Choroid plexus epithelial cell (primary cell): Measurements from ENCODE around the gene ZNF845.
"Not testable (repeated sequence)": the region's sequence is repeated elsewhere in the genome, so short reads cannot be mapped to it uniquely, and the experiment has no call there.

Experiments used
- DNase-seq: peaks from one replicate; pipeline ENCODE4 v3.0.0-alpha.2; 2010; ENCODE audit warnings: low read depth
- H3K4me3 ChIP-seq: 2 replicates; pipeline ENCODE4 v1.5.1; 2011; ENCODE audit warnings: low read depth, mild to moderate bottlenecking, control low read depth, low read length, moderate library complexity
- TF ChIP-seq, protein P1 (sequence below): conservative IDR thresholded peaks from 2 replicates; pipeline ENCODE4 v1.5.1; 2011; ENCODE audit warnings: low read depth, mild to moderate bottlenecking, control low read depth, inconsistent platforms, low read length, moderate library complexity

The ZNF845 gene

DNA sequence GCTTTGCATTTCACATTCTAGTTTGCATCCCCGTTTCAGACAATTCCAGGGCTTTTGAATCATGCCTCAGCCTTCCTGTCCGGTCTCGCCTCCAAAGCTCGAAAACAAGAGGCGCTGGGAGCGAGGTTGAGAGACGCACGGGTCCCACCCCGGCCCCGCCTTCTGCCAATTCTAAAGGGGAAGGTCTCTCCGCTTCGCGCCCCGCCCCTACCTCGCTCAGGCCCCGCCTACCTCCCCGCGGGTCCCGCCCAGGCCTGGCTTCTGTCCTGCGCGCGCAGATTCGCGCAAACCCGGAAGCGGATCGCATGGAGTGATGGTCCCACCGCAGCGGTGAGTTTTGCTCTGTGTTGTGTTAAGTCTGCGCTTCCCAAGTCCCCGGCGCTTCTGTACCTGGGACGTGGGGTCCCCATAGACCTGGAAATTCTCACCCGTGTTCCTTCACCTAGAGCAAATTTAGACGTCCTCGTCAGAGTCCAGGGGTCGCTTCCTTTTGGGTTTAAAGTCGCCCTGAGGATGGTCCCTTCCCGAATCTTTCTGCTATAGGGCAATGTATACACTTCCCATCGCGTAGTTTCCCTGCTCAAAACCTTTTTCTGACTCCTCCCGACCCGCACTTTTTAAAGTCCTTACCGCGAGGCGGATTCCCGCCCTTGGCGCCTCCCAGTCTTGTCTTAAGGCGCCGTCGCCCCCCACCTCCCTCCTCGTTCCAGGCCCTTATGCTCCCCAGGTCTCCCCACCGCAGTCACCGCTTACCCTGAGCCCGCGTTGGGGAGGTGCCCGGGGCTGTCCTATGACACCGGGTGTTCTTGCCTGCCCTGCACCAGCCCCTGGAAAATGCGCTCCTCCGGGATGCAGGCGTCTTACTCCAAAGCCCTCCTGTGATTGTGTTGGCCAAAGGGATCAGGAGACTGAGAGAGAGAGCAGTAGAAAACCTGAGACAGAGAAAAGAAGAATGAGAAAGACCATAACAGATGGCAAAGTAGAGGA lies at the start of gene ZNF845:
TSS of gene ZNF845 (plus strand) at position 287 of the 987 bp plus-strand sequence. CDS start 7,559 bp downstream, outside the sequence.
- TF ChIP-seq, protein P1, sequence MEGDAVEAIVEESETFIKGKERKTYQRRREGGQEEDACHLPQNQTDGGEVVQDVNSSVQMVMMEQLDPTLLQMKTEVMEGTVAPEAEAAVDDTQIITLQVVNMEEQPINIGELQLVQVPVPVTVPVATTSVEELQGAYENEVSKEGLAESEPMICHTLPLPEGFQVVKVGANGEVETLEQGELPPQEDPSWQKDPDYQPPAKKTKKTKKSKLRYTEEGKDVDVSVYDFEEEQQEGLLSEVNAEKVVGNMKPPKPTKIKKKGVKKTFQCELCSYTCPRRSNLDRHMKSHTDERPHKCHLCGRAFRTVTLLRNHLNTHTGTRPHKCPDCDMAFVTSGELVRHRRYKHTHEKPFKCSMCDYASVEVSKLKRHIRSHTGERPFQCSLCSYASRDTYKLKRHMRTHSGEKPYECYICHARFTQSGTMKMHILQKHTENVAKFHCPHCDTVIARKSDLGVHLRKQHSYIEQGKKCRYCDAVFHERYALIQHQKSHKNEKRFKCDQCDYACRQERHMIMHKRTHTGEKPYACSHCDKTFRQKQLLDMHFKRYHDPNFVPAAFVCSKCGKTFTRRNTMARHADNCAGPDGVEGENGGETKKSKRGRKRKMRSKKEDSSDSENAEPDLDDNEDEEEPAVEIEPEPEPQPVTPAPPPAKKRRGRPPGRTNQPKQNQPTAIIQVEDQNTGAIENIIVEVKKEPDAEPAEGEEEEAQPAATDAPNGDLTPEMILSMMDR: no peak

DNA sequence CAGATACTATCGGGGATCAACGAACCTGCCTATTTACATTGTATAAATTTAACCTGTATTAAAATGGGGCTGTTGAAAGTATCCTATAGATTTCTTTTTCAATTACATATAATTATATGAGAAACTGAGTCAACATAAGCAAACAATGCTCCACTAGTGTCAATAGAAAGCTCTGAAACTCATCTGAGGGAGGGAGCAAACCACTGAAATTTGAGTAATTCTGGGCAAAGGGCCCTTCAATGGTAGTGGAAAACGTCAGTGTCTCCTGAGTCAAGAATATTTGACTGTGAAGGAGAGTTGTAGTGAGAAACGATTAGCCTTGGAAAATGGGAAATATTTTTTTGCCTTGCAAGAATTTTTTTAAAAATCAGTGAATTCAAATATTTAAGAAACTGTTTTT lies 48.5 kb upstream of the ZNF845 start:
- no peak for DNase-seq
- TF ChIP-seq, protein P1: no peak
- no peak overlapping the region for H3K4me3 ChIP-seq

More for the DNA sequence above, at the start of gene ZNF845:
- peak within 1 kb of the TSS; percentile 87 for H3K4me3 ChIP-seq
- DNase-seq: peak; percentile 95

DNA sequence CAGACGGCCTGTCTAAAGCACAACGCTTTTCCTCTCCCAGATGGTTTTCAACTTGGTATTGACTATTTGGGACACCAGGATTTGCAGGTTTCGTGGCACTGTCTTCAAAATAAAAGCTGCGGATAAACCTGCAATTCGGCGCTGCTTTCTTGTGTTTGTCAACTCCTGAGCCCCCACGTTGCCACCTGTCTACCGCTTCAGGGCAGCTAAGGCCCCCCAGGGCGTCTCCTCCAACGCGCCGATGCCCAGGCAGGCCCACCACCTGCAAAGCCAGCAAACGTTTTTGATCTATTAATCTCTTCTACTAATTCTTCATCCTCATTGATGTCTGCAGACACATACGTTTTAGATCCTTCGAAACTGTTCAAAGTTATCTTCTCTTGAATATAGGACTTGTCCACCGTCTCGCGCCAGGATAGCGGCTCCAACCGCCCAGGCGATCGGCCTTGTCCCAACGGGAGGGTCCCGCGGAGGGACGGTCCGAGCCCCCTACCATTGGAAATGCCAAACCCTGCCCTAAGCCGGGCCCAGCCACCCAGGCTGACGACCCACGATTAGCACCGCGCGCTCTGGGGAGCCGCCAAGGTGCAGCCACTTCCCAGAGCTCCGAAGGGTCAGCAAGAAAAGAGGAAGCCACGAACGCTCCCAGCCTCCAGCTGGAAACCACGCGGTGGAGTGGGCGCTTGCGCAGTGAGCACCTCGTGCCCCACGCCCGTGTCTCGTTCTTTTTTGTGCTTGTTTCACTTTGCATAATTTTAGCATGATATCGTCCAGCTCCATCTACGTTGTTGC lies 42.6 kb upstream of the ZNF845 start:
- H3K4me3 ChIP-seq: no peak overlapping the region
- DNase-seq: no peak
- TF ChIP-seq, protein P1: no peak

- DNase-seq: no peak
- no peak overlapping the region for H3K4me3 ChIP-seq
- TF ChIP-seq, protein P1: no peak
Observed at GRCh38 chr19:53294786-53295441, 38.6 kb upstream of the ZNF845 start.

DNA sequence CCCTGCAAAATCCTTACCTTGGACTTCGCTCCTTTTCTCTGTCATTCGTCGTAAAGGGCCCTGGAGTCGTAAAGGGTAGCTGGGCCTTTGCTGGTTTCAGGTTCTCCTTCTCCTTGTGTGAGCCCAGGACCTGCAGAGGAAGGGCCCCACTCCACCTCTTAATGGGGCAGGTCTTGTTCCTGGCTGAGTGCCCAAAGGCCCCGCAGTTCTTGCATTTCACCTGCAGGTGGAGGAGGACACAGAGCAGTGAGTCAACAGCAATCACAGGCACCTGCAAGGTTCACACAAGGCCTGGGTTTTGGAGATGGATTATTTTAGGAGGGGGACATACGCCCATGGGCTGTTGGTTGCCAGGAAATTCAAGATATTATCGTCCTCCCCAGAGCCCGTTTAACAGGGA lies 32.2 kb upstream of the ZNF845 start:
- not testable (repeated sequence) for DNase-seq, H3K4me3 ChIP-seq

DNA sequence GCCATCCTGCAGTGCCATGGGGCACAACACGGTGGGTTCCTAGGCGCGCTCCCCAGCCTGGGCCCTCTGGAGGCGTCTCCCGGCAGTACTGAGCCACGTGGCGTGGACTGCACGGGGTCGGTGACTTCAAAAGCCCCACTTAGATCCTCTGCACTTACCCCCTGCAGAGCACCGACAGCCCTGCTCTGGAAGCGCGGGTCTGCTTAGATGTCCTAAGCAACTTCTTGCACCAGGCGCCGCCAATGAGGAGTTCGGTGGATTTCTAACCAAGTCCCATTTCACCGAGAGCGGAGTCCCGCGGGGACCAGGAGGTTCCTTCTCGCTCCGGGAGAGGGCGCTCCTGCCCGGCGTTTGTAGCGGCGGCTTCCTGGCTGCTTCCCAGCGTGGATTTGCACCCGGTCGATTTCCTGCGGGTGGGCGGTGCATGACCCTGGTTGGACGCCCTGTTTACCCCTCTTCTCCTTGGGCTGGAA lies 25.2 kb upstream of the ZNF845 start:
- peak; percentile 37 for DNase-seq
- TF ChIP-seq, protein P1: peak; percentile 63
- H3K4me3 ChIP-seq: no peak overlapping the region

DNA sequence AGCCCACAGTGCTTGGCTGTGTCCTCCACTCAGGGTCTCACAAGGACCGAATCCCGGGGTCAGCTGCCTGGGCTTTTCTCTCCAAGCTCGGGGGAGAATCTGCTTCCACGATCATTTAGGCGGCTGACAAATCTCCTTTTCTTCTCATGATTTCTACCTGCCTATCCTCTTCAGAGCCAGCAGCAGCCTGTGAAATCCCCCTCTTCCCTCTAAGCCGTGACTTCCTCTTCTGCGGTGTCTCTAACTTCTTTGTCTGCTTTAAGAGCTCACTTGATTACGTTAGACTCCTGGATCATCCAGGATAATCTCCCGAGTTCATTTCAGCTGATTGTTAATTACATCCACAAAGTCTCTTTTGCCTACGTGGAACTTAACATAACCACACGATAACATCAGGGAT lies 22.5 kb upstream of the ZNF845 start:
- DNase-seq: no peak
- H3K4me3 ChIP-seq: no peak overlapping the region
- TF ChIP-seq, protein P1: no peak
